ENCODE measurements around the gene BRINP1. TPM values are rescaled to one million over a fixed set of nuclear protein-coding genes. Genes with fewer than 3 reads are reported as not detected.

Gene BRINP1
- total and polyA plus RNA-seq, 2 donors (not counting 1 experiment from before 2014, with no cell fraction given), result not detected

- H3K27me3 Mint-ChIP-seq, result peaks cover 21% of the 10 kb centered on the region
- ChIA-PET CTCF (no interaction called here), POLR2A (no interaction called here)
- intact Hi-C loops (cut with micrococcal nuclease), result no loop called here
- TF ChIP-seq EZH2 (IDR thresholded peaks at IDR 0.05; ENCODE audit: borderline replicate concordance, insufficient read depth, low read depth, low read length, poor library complexity, severe bottlenecking) (no peak), CTCF (IDR thresholded peaks at IDR 0.05) (no peak)
- H3K27ac Mint-ChIP-seq, result no peak overlapping the region
- H3K4me3 Mint-ChIP-seq, result no peak overlapping the region
- H2AFZ ChIP-seq (ENCODE audit: insufficient read depth, low read depth, low read length, poor library complexity, severe bottlenecking), result no peak overlapping the region
- H3K9me3 Mint-ChIP-seq (ENCODE audit: insufficient read depth), result no peaks in the 10 kb centered on the region
- H3K4me2 ChIP-seq (replicated peaks; ENCODE audit: low read depth, low read length, poor library complexity, severe bottlenecking), result no peak overlapping the region
- H3K79me2 ChIP-seq (ENCODE audit: control insufficient read depth, insufficient read depth, low read length), result no peaks in the 10 kb centered on the region
- peaks cover 0 to 3% (median 0%) of the 10 kb centered on the region in 4 experiments for H3K27me3 ChIP-seq (replicated peaks in 1 of 4; ENCODE audit: control extremely low read depth in 1 of 4, control insufficient read depth in 3 of 4, insufficient read depth in 4 of 4, low read length in 3 of 4)
- H3K27ac ChIP-seq (ENCODE audit: low read length in 2 of 2), result no peak overlapping the region
- no peaks in the 10 kb centered on the region for H3K4me1 Mint-ChIP-seq
- no peak for DNase-seq
- H4K20me1 ChIP-seq (ENCODE audit: control insufficient read depth, insufficient read depth, low read length, poor library complexity, severe bottlenecking), result no peaks in the 10 kb centered on the region
- no peaks in the 10 kb centered on the region for H3K9me3 ChIP-seq (ENCODE audit: control extremely low read depth in 1 of 3, control insufficient read depth in 2 of 3, insufficient read depth in 1 of 3, low read length in 2 of 3)
- no peaks in the 10 kb centered on the region for H3K4me1 ChIP-seq (ENCODE audit: control insufficient read depth in 2 of 2, insufficient read depth in 2 of 2, low read length in 2 of 2)
- 86% methylated on average over 1 of the region's 1 CpG for WGBS (ENCODE audit: insufficient coverage)
- no peak for ATAC-seq (ENCODE audit: low read depth)
- H3K9ac ChIP-seq (ENCODE audit: low read length), result no peak overlapping the region
- H3K4me3 ChIP-seq (ENCODE audit: control extremely low read depth in 1 of 5, extremely low read depth in 1 of 5, insufficient read depth in 1 of 5, low read depth in 2 of 5, low read length in 4 of 5), result no peak overlapping the region
- no peaks in the 10 kb centered on the region for H3K36me3 ChIP-seq (replicated peaks in 1 of 2; ENCODE audit: control extremely low read depth in 1 of 2, control insufficient read depth in 1 of 2, extremely low read depth in 1 of 2, insufficient read depth in 2 of 2, low read length in 1 of 2)
These were observed 88.3 kb downstream of the BRINP1 start for GRCh38 chr9:119280740-119281485.

- ChIA-PET POLR2A (no interaction called here), CTCF (no interaction called here)
- H3K27ac Mint-ChIP-seq, result no peak overlapping the region
- Histone ChIP-seq H3K4me1 (ENCODE audit: control insufficient read depth in 2 of 2, insufficient read depth in 2 of 2, low read length in 2 of 2) (no peaks in the 10 kb centered on the region), H3K9ac (ENCODE audit: low read length) (no peak overlapping the region), H3K27ac (ENCODE audit: low read length in 2 of 2) (no peak overlapping the region), H3K79me2 (ENCODE audit: control insufficient read depth, insufficient read depth, low read length) (no peaks in the 10 kb centered on the region), H4K20me1 (ENCODE audit: control insufficient read depth, insufficient read depth, low read length, poor library complexity, severe bottlenecking) (no peaks in the 10 kb centered on the region), H3K4me2 (replicated peaks; ENCODE audit: low read depth, low read length, poor library complexity, severe bottlenecking) (no peak overlapping the region), H3K4me3 (ENCODE audit: control extremely low read depth in 1 of 5, extremely low read depth in 1 of 5, insufficient read depth in 1 of 5, low read depth in 2 of 5, low read length in 4 of 5) (no peak overlapping the region), H3K27me3 (replicated peaks in 1 of 4; ENCODE audit: control extremely low read depth in 1 of 4, control insufficient read depth in 3 of 4, insufficient read depth in 4 of 4, low read length in 3 of 4) (peaks cover 0 to 3% (median 0%) of the 10 kb centered on the region in 4 experiments), H2AFZ (ENCODE audit: insufficient read depth, low read depth, low read length, poor library complexity, severe bottlenecking) (no peak overlapping the region), H3K9me3 (ENCODE audit: control extremely low read depth in 1 of 3, control insufficient read depth in 2 of 3, insufficient read depth in 1 of 3, low read length in 2 of 3) (no peaks in the 10 kb centered on the region), H3K36me3 (replicated peaks in 1 of 2; ENCODE audit: control extremely low read depth in 1 of 2, control insufficient read depth in 1 of 2, extremely low read depth in 1 of 2, insufficient read depth in 2 of 2, low read length in 1 of 2) (no peaks in the 10 kb centered on the region)
- H3K4me1 Mint-ChIP-seq, result no peaks in the 10 kb centered on the region
- no peak overlapping the region for H3K4me3 Mint-ChIP-seq
- WGBS (ENCODE audit: insufficient coverage), result 58% methylated on average over 2 of the region's 4 CpGs
- peaks cover 17% of the 10 kb centered on the region for H3K27me3 Mint-ChIP-seq
- DNase-seq (no peak), ATAC-seq (ENCODE audit: low read depth) (no peak)
- no peaks in the 10 kb centered on the region for H3K9me3 Mint-ChIP-seq (ENCODE audit: insufficient read depth)
- TF ChIP-seq CTCF (IDR thresholded peaks at IDR 0.05) (no peak), EZH2 (IDR thresholded peaks at IDR 0.05; ENCODE audit: borderline replicate concordance, insufficient read depth, low read depth, low read length, poor library complexity, severe bottlenecking) (no peak)
- intact Hi-C loops (cut with micrococcal nuclease), result no loop called here
These were observed 91.1 kb downstream of the BRINP1 start for GRCh38 chr9:119278171-119278570.
